ENCODE measurements around the gene OR1S2.
A peak's percentile ranks its signal among the peaks of the same experiment; 100 is the strongest.

DNA sequence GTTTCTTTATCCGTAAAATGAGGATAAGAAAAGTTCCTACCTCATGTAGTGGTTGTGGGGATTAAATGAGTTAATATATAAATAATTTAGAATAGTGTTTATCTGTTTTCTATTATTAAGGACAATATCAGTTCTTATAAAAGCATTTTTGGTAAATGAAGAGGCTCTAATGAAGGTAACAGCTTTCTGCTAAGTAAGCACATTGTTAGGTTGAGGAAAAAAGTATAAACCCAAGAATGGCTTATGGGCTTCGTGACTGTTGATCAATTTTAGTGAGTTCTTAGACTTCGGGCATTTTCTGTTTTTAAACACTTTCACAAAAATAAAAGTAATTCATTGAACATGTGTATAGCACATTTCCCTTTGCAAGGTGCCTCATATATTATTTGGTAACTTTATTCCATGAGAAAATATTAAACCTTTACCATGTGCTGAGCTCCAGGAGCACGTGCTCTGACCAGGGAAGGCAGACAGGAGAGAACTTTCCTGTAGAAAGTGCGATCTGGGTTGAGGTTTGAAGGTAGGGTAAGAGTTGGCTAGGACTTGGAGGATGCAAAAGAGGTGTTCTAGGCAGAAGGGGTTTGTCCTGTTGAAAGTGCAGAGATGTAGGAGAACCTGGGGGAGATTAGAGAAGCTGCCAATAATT lies 26.4 kb downstream of the OR1S2 start:
- TF ChIP-seq, protein P1, sequence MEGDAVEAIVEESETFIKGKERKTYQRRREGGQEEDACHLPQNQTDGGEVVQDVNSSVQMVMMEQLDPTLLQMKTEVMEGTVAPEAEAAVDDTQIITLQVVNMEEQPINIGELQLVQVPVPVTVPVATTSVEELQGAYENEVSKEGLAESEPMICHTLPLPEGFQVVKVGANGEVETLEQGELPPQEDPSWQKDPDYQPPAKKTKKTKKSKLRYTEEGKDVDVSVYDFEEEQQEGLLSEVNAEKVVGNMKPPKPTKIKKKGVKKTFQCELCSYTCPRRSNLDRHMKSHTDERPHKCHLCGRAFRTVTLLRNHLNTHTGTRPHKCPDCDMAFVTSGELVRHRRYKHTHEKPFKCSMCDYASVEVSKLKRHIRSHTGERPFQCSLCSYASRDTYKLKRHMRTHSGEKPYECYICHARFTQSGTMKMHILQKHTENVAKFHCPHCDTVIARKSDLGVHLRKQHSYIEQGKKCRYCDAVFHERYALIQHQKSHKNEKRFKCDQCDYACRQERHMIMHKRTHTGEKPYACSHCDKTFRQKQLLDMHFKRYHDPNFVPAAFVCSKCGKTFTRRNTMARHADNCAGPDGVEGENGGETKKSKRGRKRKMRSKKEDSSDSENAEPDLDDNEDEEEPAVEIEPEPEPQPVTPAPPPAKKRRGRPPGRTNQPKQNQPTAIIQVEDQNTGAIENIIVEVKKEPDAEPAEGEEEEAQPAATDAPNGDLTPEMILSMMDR (IDR thresholded peaks at IDR 0.05; ENCODE audit: low read depth, low read length), result no peak
- TF ChIP-seq POLR2A (IDR thresholded peaks at IDR 0.05; ENCODE audit: extremely low read depth, insufficient read length), result no peak
- peak; percentile 71 for TF ChIP-seq MAX (IDR thresholded peaks at IDR 0.05; ENCODE audit: low read depth, low read length)
- no peak for TF ChIP-seq MYC (IDR thresholded peaks at IDR 0.05; ENCODE audit: low read depth, low read length)

Measured in NB4 (cell line).